Stimulated activated CD4-positive, alpha-beta T cell treated with anti-CD3 and anti-CD28 coated beads, TNF-alpha, amount 100 ng/mL, for 1 hour (primary cell): Measurements from ENCODE around the gene PDLIM7.
A peak's percentile ranks its signal among the peaks of the same experiment; 100 is the strongest.

Experiments
- DNase-seq, 3 donors: peaks; one replicate each; pipeline ENCODE4 v3.0.0-alpha.2; 2020; ENCODE audit warnings: low read depth in 3 of 3, low spot score in 1 of 3

Gene PDLIM7

GRCh38 chr5:177507596-177508220, 10.3 kb upstream of the PDLIM7 start:
- no peak for DNase-seq

- no peak for DNase-seq
These were observed 9.8 kb upstream of the PDLIM7 start for GRCh38 chr5:177507165-177507564.

GRCh38 chr5:177505075-177505474, 7.7 kb upstream of the PDLIM7 start:
- DNase-seq: no peak

- DNase-seq: no peak
These were observed 7.0 kb upstream of the PDLIM7 start for GRCh38 chr5:177504086-177505056.

GRCh38 chr5:177503351-177504085, 6.1 kb upstream of the PDLIM7 start:
- no peak for DNase-seq

- no peak for DNase-seq
These were observed 5.5 kb upstream of the PDLIM7 start for GRCh38 chr5:177502886-177503285.

- no peak for DNase-seq
These were observed 4.7 kb upstream of the PDLIM7 start for GRCh38 chr5:177501874-177502678.

- DNase-seq: peak; percentile 59 to 84 (median 69)
These were observed 3.5 kb upstream of the PDLIM7 start for GRCh38 chr5:177500685-177501522.

- DNase-seq: no peak
These were observed 2.4 kb upstream of the PDLIM7 start for GRCh38 chr5:177499842-177500241.

GRCh38 chr5:177498013-177498787, 796 bp upstream of the PDLIM7 start:
- no peak for DNase-seq

- no peak for DNase-seq
These were observed 595 bp downstream of the PDLIM7 start for GRCh38 chr5:177496727-177497291.

- no peak for DNase-seq
These were observed 1.2 kb downstream of the PDLIM7 start for GRCh38 chr5:177496070-177496726.

- no peak for DNase-seq
These were observed 2.0 kb downstream of the PDLIM7 start for GRCh38 chr5:177495243-177496060.

GRCh38 chr5:177494346-177495195, 2.8 kb downstream of the PDLIM7 start:
- DNase-seq: no peak

GRCh38 chr5:177493795-177494345, 3.5 kb downstream of the PDLIM7 start:
- DNase-seq: no peak

- no peak for DNase-seq
These were observed 4.6 kb downstream of the PDLIM7 start for GRCh38 chr5:177492841-177493240.
